Measurements from ENCODE around the gene NEK11. TPM values are rescaled to one million over a fixed set of nuclear protein-coding genes. Genes with fewer than 3 reads are reported as not detected.
A peak's percentile ranks its signal among the peaks of the same experiment; 100 is the strongest.
"Not testable (repeated sequence)": the region's sequence is repeated elsewhere in the genome, so short reads cannot be mapped to it uniquely, and the experiment has no call there.

The NEK11 gene
- total RNA-seq, 1 experiment from 2014 or later, result 6.1 TPM

DNA sequence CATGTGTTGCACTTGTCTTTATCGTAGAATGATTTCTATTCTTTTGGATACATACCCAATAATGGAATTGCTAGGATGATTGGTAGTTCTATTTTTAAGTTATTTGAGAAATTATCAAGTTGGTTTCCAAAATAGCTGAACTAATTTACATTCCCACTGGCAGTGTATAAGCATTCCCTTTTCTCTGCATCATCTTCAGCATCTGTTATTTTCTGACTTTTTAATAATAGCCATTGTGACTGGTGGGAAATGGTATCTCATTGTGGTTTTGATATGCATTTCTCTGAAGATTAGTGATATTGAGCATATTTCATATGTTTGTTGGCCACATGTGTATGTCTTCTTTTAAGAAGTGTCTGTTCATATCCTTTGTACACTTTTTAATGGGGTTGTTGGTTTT, 273.2 kb downstream of the NEK11 start:
- DNase-seq (ENCODE audit: low read depth), result no peak

DNA sequence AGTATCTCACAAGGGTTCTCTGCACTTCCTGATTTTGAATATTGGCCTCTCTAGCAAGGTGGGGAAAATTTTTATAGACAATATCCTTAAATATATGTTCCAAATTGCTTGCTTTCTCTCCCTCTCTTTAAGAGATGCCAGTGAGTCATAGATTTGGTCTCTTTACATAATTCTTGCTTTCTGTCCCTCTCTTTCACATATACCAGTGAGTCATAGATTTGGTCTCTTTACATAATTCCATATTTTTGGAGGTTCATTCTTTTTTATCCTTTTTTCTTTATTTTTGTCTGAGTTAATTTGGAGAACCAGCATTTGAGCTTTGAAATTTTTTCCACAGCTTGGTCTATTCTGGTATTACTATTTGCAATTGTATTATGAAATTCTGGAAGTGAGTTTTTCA, 277.2 kb downstream of the NEK11 start:
- DNase-seq (ENCODE audit: low read depth), result peak; percentile 31

GRCh38 chr3:131304890-131305289, 278.2 kb downstream of the NEK11 start:
- no peak for DNase-seq (ENCODE audit: low read depth)

- DNase-seq (ENCODE audit: low read depth), result no peak
Observed at GRCh38 chr3:131306242-131306641, 279.6 kb downstream of the NEK11 start.

DNA sequence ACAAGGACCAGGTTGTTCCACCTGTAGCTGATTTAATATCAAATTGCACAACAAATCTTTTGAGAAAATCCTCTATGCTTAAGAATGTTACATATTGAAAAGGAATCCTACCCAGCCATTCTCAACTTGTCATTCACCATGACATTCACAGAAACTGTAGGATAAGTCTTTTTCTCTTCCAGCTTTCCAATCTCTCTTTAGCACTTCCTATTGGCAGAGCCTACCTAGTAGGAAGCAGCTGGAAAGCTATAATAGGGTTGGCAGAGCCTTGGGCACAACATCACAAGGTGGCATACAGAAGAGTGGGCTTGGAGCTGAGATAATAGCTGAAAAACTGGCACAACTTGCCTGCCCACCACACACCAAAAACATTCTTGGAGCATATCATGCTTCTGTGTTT, 287.6 kb downstream of the NEK11 start:
- no peak for DNase-seq (ENCODE audit: low read depth)

GRCh38 chr3:131315162-131315561, 288.5 kb downstream of the NEK11 start:
- no peak for DNase-seq (ENCODE audit: low read depth)

GRCh38 chr3:131317667-131318066, 291.0 kb downstream of the NEK11 start:
- DNase-seq (ENCODE audit: low read depth), result no peak

GRCh38 chr3:131323014-131323413, 296.3 kb downstream of the NEK11 start:
- peak; percentile 18 for DNase-seq (ENCODE audit: low read depth)

- DNase-seq (ENCODE audit: low read depth), result no peak
Observed at GRCh38 chr3:131323792-131324191, 297.1 kb downstream of the NEK11 start.

GRCh38 chr3:131324923-131325322, 298.2 kb downstream of the NEK11 start:
- no peak for DNase-seq (ENCODE audit: low read depth)

- DNase-seq (ENCODE audit: low read depth), result peak; percentile 50
Observed at GRCh38 chr3:131326307-131326706, 299.6 kb downstream of the NEK11 start.

- DNase-seq (ENCODE audit: low read depth), result no peak
Observed at GRCh38 chr3:131328721-131329120, 302.0 kb downstream of the NEK11 start.

GRCh38 chr3:131329774-131330173, 303.1 kb downstream of the NEK11 start:
- no peak for DNase-seq (ENCODE audit: low read depth)

DNA sequence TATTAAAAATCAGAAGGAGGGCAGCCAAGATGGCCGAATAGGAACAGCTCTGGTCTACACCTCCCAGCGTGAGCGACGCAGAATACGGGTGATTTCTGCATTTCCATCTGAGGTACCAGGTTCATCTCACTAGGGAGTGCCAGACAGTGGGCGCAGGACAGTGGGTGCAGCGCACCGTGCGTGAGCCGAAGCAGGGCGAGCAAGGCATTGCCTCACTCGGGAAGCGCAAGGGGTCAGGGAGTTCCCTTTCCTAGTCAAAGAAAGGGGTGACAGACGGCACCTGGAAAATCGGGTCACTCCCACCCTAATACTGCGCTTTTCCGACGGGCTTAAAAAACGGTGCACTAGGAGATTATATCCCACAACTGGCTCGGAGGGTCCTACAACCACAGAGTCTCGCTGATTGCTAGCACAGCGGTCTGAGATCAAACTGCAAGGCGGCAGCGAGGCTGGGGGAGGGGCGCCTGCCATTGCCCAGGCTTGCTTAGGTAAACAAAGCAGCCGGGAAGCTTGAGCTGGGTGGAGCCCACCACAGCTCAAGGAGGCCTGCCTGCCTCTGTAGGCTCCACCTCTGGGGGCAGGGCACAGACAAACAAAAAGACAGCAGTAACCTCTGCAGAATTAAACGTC, 304.9 kb downstream of the NEK11 start:
- DNase-seq (ENCODE audit: low read depth), result not testable (repeated sequence)

GRCh38 chr3:131338948-131339640, 312.4 kb downstream of the NEK11 start:
- DNase-seq (ENCODE audit: low read depth), result peak; percentile 26

DNA sequence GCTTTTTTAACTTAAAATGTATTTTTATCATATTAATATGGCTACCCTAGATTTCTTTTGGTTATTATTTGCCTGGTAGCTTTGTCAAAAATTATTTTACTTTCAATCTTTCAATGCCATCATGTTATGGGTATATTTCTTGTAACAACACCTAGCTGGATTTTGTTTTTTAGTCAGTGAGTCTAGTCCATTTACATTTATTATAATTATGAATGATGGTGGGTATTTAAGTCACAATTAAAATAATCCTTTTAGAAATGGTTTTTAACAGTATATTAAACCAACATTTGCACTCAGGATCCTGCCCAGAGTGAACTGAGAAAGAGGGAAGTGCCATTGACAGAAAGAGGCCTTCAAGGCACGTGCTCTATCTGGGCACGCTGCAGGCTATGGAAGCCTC, 315.1 kb downstream of the NEK11 start:
- no peak for DNase-seq (ENCODE audit: low read depth)

DNA sequence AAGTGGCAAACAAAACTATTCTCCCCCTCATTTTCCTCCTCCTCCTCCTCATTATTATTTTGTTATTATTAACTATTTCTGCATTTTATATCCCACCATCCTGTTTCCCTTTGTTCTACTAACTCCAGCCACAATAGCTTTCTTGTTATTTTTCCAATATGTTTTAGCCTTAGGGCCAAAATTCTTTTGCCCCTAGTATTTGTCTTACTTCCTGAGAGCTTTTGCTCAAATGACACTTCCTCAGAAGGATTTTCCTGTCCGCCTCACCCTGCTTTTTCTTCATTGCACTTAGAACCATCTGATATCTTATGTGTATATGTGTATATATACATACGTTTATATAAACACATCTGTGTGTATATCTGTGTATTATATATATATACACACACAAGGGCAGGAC, 322.2 kb downstream of the NEK11 start:
- no peak for DNase-seq (ENCODE audit: low read depth)

GRCh38 chr3:131349454-131349853, 322.8 kb downstream of the NEK11 start:
- DNase-seq (ENCODE audit: low read depth), result no peak

GRCh38 chr3:131349946-131350347, 323.3 kb downstream of the NEK11 start:
- DNase-seq (ENCODE audit: low read depth), result peak; percentile 41

GRCh38 chr3:131350506-131350905, 323.8 kb downstream of the NEK11 start:
- no peak for DNase-seq (ENCODE audit: low read depth)

DNA sequence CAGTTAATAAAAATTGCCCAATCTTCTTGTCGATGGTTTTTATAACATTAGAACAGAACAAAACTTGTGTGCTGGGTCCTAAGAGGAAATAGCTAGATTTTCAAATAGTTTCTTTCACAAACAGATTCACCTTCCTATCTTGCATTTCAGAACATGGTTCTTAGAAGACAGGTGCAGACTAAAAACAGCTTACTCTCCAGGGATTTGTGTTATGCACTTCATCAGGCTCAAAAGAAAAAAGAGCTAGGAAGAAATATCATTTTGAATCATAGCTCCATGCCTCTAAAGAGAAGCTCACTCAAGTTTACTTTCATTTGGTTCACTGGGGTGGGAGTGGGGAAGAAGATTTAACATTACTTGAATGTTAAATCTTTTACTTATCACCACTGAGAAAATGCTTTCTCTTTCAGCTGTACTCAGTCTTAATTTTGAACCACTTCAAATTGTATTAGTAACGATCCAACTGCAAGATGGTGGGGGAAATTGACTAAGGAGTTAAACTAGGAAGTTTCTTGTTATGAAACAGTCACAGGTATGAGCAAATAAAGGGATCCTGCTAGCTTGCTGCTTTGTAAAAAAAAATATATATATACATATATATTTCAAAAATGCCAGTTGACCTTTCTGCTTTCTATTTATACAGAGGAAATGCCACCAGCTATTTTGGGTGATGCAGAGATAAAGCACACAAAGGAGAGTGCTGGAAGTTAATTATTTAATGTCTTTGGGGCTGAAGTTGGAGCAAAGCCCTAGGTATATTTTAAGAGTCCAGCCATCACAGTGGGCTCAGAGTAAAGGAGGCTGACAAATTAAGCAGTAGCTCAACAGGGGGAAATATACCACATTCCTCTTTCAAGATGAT, 326.6 kb downstream of the NEK11 start:
- DNase-seq (ENCODE audit: low read depth), result peak; percentile 54

DNA sequence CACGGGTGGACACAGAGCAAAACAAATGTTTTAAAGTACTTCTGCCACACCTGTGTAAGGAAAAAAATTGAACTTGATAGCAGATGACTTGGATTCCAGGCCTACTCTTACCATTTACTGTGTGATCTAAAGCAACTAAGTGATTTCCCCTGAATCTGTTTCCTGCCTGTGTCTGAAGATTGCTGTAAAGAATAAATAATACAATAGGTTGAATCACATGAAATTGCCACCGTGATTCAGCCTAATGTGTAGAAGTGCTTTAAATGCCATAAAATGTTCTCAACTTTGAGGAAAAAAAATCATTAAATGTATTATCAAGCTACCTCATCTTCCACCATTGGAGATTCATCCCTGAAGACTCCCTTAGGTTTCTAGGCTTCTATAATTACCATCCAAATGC, 327.3 kb downstream of the NEK11 start:
- DNase-seq (ENCODE audit: low read depth), result no peak
